Endothelial cell of umbilical vein (primary cell): ENCODE data around the gene PDZD4. TPM values are rescaled to one million over a fixed set of nuclear protein-coding genes. Genes with fewer than 3 reads are reported as not detected.

Experiments
- BruUV-seq: library from RNA; stranded (reverse); fragments of 400-500 nt; replicated peaks from 2 replicates; lab custom pipeline; 2021; lab: Mats Ljungman, UMichigan
- CTCF ChIA-PET: fragments of 300-600, 350-600 bp; sonication (Branson Sonifier 250); formaldehyde crosslinking; loops from one replicate; lab custom pipeline; 2021; ENCODE audit warnings: antibody characterized with exemption, inconsistent platforms; lab: Charles Lee
- POLR2A ChIA-PET: fragments of 300-600, 350-600 bp; sonication (Branson Sonifier 250); formaldehyde crosslinking; loops from one replicate; lab custom pipeline; 2021; ENCODE audit warnings: antibody characterized with exemption, inconsistent platforms; lab: Charles Lee
- DNase-seq: peaks from one replicate; pipeline ENCODE4 v3.0.0-alpha.2; 2011; ENCODE audit warnings: low read depth, low spot score
- FAIRE-seq: peaks from 2 replicates; lab custom pipeline; 2011; peaks lifted over from hg19 to GRCh38; lab: Jason Lieb, UNC
- H2AFZ ChIP-seq: 2 replicates; pipeline ENCODE4 v1.6.0; 2012; ENCODE audit warnings: low read depth, low read length, control low read depth, inconsistent platforms
- H3K27ac ChIP-seq: 2 replicates; pipeline ENCODE4 v1.5.1; 2011; ENCODE audit warnings: low read depth, mild to moderate bottlenecking, control low read depth, low read length, moderate library complexity; ENCODE audit not compliant: insufficient read depth
- H3K27me3 ChIP-seq, 2 experiments: 2 replicates each; pipeline versions ENCODE4 v1.6.0 to v1.6.1; 2011; ENCODE audit warnings: low read length in 2 of 2, mixed read lengths in 1 of 2; ENCODE audit not compliant: control insufficient read depth in 2 of 2, insufficient read depth in 2 of 2
- H3K36me3 ChIP-seq, 2 experiments: 2 replicates in 1 of 2; 3 replicates in 1 of 2; pipeline ENCODE4 v1.5.1; 2011; ENCODE audit warnings: low read length in 2 of 2, mild to moderate bottlenecking in 1 of 2, moderate library complexity in 1 of 2; ENCODE audit not compliant: control insufficient read depth in 2 of 2, insufficient read depth in 2 of 2; ENCODE audit errors: extremely low read depth in 1 of 2
- H3K4me1 ChIP-seq: 3 replicates; pipeline ENCODE4 v1.5.1; 2011; ENCODE audit warnings: mild to moderate bottlenecking, low read length; ENCODE audit not compliant: control insufficient read depth, insufficient read depth; ENCODE audit errors: extremely low read depth
- H3K4me2 ChIP-seq: 2 replicates; pipeline ENCODE4 v1.6.1; 2011; ENCODE audit warnings: low read length, control low read depth, mixed read lengths; ENCODE audit not compliant: insufficient read depth
- H3K4me3 ChIP-seq, 3 experiments: fragments of 200-600 bp in 1 of 3; sonication (generic), shearing (Covaris generic) in 1 of 3; replicated peaks in 1 of 3; 2 replicates each; pipeline ENCODE4 v1.5.1; 2011 to 2016; ENCODE audit warnings: control low read depth in 3 of 3, low read length in 3 of 3, mild to moderate bottlenecking in 2 of 3, inconsistent platforms in 1 of 3, low read depth in 1 of 3, moderate library complexity in 1 of 3; ENCODE audit not compliant: insufficient read depth in 1 of 3
- H3K79me2 ChIP-seq: 2 replicates; pipeline ENCODE4 v1.6.0; 2012; ENCODE audit warnings: low read length, inconsistent platforms; ENCODE audit not compliant: control insufficient read depth, insufficient read depth
- H3K9ac ChIP-seq: replicated peaks from 2 replicates; pipeline ENCODE3; 2011; ENCODE audit warnings: low read length, control low read depth; ENCODE audit not compliant: insufficient read depth; ENCODE audit errors: extremely low read depth
- H3K9me1 ChIP-seq: replicated peaks from 3 replicates; pipeline ENCODE4 v1.6.0; 2011; ENCODE audit warnings: mild to moderate bottlenecking, low read length; ENCODE audit not compliant: control insufficient read depth, insufficient read depth; ENCODE audit errors: extremely low read depth
- H3K9me3 ChIP-seq: replicated peaks from 2 replicates; pipeline ENCODE4 v1.5.1; 2012; ENCODE audit warnings: low read length, inconsistent platforms; ENCODE audit not compliant: control insufficient read depth, insufficient read depth
- H4K20me1 ChIP-seq: replicated peaks from 2 replicates; pipeline ENCODE3; 2011; ENCODE audit warnings: mild to moderate bottlenecking, low read length; ENCODE audit not compliant: control insufficient read depth, insufficient read depth; ENCODE audit errors: extremely low read depth
- EZH2 ChIP-seq: IDR thresholded peaks from 2 replicates; pipeline ENCODE4 v1.6.1; 2012; ENCODE audit warnings: borderline replicate concordance, low read depth, mild to moderate bottlenecking, moderate library complexity, low read length, inconsistent platforms; ENCODE audit not compliant: severe bottlenecking
- GATA2 ChIP-seq: IDR thresholded peaks from 2 replicates; pipeline ENCODE4 v1.7.0; 2011; ENCODE audit warnings: low read depth, mild to moderate bottlenecking, moderate library complexity, mixed read lengths, low read length; ENCODE audit not compliant: insufficient read length, insufficient read depth
- JUN ChIP-seq: IDR thresholded peaks from 2 replicates; pipeline ENCODE4 v1.6.1; 2011; ENCODE audit warnings: borderline replicate concordance, low read depth; ENCODE audit not compliant: insufficient read length, insufficient read depth
- MYC ChIP-seq: IDR thresholded peaks from one replicate; pipeline ENCODE4 v1.6.1; 2011; ENCODE audit warnings: mild to moderate bottlenecking, low read depth, low read length
- POLR2A ChIP-seq: IDR thresholded peaks from 2 replicates; pipeline ENCODE4 v1.6.1; 2012; ENCODE audit warnings: low read depth, mild to moderate bottlenecking, control low read depth, low read length
- POLR2AphosphoS5 ChIP-seq: IDR thresholded peaks from 2 replicates; pipeline ENCODE4 v1.6.1; 2012; ENCODE audit warnings: low read depth, mild to moderate bottlenecking, control low read depth, low read length, moderate library complexity; ENCODE audit not compliant: insufficient read depth
- dilution Hi-C: fragments of 300-500 bp; cut with MboI; formaldehyde crosslinking; loops from one replicate; pipeline ENCODE4 v1.15.0; 2019; ENCODE audit warnings: low sequenced_read_pairs; ENCODE audit not compliant: extremely low pct_ligation_motif_present
- intact Hi-C: fragments of 100-400 bp; cut with micrococcal nuclease; formaldehyde crosslinking; loops from one replicate; pipeline ENCODE4 v1.10.0; 2022
- polyA plus RNA-seq, 4 experiments: library from polyadenylated mRNA; depleted of rRNA in 3 of 4; stranded (reverse) in 3 of 4; unstranded in 1 of 4; fragments of >200 nt; gene quantifications; 2 replicates each; pipeline versions ENCODE4 v1.2.1 to v1.2.3, GENCODE V29; 2011 to 2012; ENCODE audit warnings: missing spikeins in 1 of 4
- total RNA-seq: library from RNA; stranded (reverse); gene quantifications from 2 replicates; pipeline ENCODE4 v1.2.3, GENCODE V29; 2021
- TF ChIP-seq, protein P1 (sequence below), 2 donors: IDR thresholded peaks; 1 replicate in 1 of 2; 2 replicates in 1 of 2; pipeline ENCODE4 v1.5.1; 2011; ENCODE audit warnings: low read length in 2 of 2, mild to moderate bottlenecking in 2 of 2, moderate library complexity in 2 of 2, control low read depth in 1 of 2, inconsistent platforms in 1 of 2, low read depth in 1 of 2; ENCODE audit not compliant: insufficient read depth in 1 of 2; ENCODE audit errors: extremely low read depth in 1 of 2

The PDZD4 gene
- total and polyA plus RNA-seq, 2 donors (not counting 3 experiments of a cell fraction or from before 2014, with no cell fraction given), result 0.07 to 0.09 TPM

DNA sequence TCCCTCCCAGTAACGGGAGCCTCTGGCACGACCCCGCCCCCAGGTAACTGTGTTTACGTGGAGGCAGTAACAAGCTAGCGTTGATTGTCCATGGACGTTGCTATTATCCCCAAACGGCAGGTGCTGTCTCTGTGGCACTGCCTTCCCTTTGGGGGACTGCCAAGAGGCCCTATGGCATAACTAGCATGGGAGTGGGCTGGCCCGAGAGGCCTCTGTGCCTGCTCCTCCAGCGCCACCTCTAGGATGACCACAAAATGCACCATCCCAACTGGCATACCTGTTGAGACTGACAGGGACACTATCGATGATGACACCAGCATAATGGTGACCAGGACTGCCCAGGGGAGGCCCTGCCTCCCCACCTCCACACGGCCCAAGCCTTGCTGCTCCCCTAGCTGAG, 48.0 kb downstream of the PDZD4 start:
- Histone ChIP-seq H3K36me3 (peaks cover 0 to 8% of the 10 kb centered on the region in 2 experiments), H3K27ac (no peak overlapping the region), H3K4me3 (no peak overlapping the region), H3K9me1 (no peaks in the 10 kb centered on the region), H4K20me1 (no peaks in the 10 kb centered on the region), H3K4me2 (no peak overlapping the region), H3K9me3 (no peaks in the 10 kb centered on the region), H3K9ac (no peak overlapping the region), H2AFZ (no peak overlapping the region), H3K4me1 (no peaks in the 10 kb centered on the region), H3K27me3 (no peaks in the 10 kb centered on the region), H3K79me2 (no peaks in the 10 kb centered on the region)
- intact Hi-C loops, result no loop called here
- ChIA-PET POLR2A (no interaction called here), CTCF (interaction anchor here (1.0 to 1.2 kb wide), 2 partner anchors 11 to 95 kb away, joined by 3 read pairs; partner anchors contain the start of gene SLC6A8)
- DNase-seq (no peak), FAIRE-seq (no peak)
- dilution Hi-C loops, result no loop called here
- TF ChIP-seq GATA2, result no peak
- no peak for TF ChIP-seq JUN
- no peak for TF ChIP-seq POLR2AphosphoS5
- no peak for TF ChIP-seq MYC
- no peak for TF ChIP-seq EZH2
- TF ChIP-seq POLR2A, result no peak
- TF ChIP-seq, protein P1, sequence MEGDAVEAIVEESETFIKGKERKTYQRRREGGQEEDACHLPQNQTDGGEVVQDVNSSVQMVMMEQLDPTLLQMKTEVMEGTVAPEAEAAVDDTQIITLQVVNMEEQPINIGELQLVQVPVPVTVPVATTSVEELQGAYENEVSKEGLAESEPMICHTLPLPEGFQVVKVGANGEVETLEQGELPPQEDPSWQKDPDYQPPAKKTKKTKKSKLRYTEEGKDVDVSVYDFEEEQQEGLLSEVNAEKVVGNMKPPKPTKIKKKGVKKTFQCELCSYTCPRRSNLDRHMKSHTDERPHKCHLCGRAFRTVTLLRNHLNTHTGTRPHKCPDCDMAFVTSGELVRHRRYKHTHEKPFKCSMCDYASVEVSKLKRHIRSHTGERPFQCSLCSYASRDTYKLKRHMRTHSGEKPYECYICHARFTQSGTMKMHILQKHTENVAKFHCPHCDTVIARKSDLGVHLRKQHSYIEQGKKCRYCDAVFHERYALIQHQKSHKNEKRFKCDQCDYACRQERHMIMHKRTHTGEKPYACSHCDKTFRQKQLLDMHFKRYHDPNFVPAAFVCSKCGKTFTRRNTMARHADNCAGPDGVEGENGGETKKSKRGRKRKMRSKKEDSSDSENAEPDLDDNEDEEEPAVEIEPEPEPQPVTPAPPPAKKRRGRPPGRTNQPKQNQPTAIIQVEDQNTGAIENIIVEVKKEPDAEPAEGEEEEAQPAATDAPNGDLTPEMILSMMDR (IDR thresholded peaks at IDR 0.05; ENCODE audit: extremely low read depth in 1 of 2, insufficient read depth in 1 of 2, low read depth in 1 of 2, low read length in 2 of 2), result peak in 1 of 2 donors; percentile 2
- BruUV-seq, result no TSS peak
